SJCRH30 (cell line): ENCODE data around the gene SENP8. TPM values are rescaled to one million over a fixed set of nuclear protein-coding genes. Genes with fewer than 3 reads are reported as not detected.
A peak's percentile ranks its signal among the peaks of the same experiment; 100 is the strongest.

Experiments
- DNase-seq, 2 experiments: peaks; one replicate each; pipeline ENCODE4 v3.0.0-alpha.2; 2015 to 2020
- H3K27ac ChIP-seq: fragments of 250-450 bp; sonication (Bioruptor Pico); 2 replicates; pipeline ENCODE4 v1.5.1; 2020; ENCODE audit warnings: mild to moderate bottlenecking, moderate library complexity
- H3K27me3 ChIP-seq: fragments of 250-450 bp; sonication (Bioruptor Pico); 2 replicates; pipeline ENCODE4 v1.5.1; 2020; ENCODE audit warnings: mild to moderate bottlenecking, moderate library complexity
- H3K36me3 ChIP-seq: fragments of 250-450 bp; sonication (Bioruptor Pico); 2 replicates; pipeline ENCODE4 v1.5.1; 2020; ENCODE audit warnings: mild to moderate bottlenecking, moderate library complexity
- H3K4me1 ChIP-seq: fragments of 250-450 bp; sonication (Bioruptor Pico); 2 replicates; pipeline ENCODE4 v1.5.1; 2020; ENCODE audit warnings: mild to moderate bottlenecking, moderate library complexity
- H3K4me3 ChIP-seq: fragments of 250-450 bp; sonication (Bioruptor Pico); 2 replicates; pipeline ENCODE4 v1.5.1; 2020; ENCODE audit warnings: mild to moderate bottlenecking, moderate library complexity
- H3K9me3 ChIP-seq: fragments of 250-450 bp; sonication (Bioruptor Pico); replicated peaks from 2 replicates; pipeline ENCODE4 v1.5.1; 2020; ENCODE audit warnings: mild to moderate bottlenecking, moderate library complexity
- total RNA-seq: library from RNA; depleted of rRNA; stranded (reverse); fragments of >200 nt; shearing (Covaris generic); gene quantifications from 2 replicates; pipeline ENCODE4 v1.2.3, GENCODE V29; 2014

SENP8 gene
- total RNA-seq, 1 experiment from 2014 or later = 7.7 TPM

DNA sequence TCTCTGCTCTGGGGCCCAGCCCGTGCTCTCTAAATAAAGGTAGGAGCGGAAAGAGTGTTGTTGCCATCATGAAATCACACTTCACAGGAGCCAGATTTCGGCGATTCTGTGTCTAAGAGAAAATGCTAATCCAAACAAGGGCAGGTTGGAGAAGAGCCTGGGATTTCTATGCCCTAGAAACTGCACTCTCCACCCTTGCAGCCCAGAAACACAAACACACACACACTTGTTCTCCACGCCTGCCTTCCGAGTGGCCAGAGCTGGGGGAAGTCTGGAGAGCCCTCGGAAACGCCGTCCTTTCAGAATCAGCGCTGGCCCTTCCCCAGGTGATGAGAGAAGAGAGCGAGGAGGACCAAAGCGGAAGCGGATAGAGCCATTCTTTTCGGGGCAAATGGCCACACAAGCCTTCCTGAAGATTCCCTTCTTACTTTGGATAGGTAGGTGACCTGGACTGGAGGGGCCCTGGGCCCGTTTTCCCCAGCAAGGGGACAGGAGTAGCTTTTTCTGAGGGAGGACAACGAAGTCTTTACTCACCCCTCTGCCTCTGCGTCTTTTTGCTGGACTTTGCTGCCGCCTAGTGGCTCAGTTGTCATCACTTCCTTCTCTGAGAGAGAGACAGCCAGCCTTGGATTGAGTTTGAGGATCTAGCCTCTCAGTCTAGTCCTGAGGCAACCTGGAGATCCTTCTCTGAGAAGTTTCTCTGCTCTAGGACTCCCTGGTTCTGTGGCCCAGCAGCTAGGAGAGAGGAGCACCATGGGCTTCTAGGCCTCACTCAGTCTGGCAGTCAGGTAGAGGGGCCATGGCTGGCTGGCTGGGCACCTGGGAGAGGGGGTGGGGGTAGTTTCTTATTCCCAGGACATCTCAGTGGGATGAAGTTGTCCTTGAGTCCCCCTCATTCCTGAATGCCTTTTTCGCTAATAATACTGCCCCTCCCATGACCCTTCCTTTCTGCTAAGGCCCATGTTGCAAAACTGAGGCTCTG, 37.7 kb downstream of the SENP8 start:
- Histone ChIP-seq H3K4me1 (peaks cover 11% of the 10 kb centered on the region), H3K27me3 (no peaks in the 10 kb centered on the region), H3K27ac (peak overlapping the region; percentile 40)

DNA sequence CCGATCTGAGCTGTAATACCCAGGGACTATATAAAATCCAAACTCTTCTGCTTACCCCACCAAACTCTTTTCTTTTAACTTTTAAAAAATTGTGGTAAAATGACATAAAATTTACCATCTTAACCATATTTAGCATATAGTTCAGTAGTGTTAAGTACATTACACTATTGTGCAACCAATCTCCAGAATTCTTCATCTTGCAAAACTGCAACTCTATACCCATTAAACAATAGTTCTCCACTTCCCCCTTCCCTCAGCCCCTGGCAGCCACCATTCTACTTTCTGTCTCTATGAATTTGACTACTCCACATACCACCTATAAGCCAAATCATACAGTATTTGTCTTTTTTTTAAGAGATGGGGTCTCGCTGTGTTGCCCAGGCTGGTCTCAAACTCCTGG, 38.7 kb downstream of the SENP8 start:
- no peak overlapping the region for H3K27ac ChIP-seq
- peaks cover 17% of the 10 kb centered on the region for H3K4me1 ChIP-seq
- no peak overlapping the region for H3K4me3 ChIP-seq
- no peaks in the 10 kb centered on the region for H3K36me3 ChIP-seq
- no peak for DNase-seq
- no peaks in the 10 kb centered on the region for H3K27me3 ChIP-seq
- H3K9me3 ChIP-seq = no peaks in the 10 kb centered on the region

More for the DNA sequence above, 37.7 kb downstream of the SENP8 start:
- Histone ChIP-seq H3K4me3 (peak overlapping the region; percentile 58), H3K9me3 (no peaks in the 10 kb centered on the region), H3K36me3 (no peaks in the 10 kb centered on the region)
- peak; percentile 86 to 96 for DNase-seq

DNA sequence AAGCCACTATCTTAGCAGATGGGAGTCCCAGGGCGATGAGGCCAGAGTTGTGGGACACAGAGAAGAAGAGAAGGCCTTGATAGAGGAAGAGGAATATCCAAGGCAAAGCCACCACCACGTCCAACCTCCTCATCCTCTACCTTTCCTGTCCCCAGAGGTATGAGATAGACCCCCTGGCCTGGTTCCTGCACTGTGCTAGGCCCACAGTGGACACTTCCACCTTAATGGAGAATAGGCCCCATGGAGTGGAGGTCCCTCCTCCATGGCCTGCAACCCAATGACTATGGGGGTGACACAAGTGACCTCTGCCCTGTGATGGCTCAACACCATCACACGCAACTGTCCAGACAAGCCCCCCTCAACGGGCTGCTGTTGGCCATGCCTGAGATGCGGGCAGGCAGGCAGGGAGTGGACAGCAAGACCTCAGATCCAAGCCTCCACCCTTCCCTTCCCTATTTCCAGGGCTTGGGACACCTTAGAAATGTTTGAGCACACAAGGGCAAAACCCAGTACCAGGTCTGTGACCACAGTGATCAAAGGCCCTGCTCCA, 42.6 kb downstream of the SENP8 start:
- DNase-seq = no peak
- H3K4me1 ChIP-seq = peaks cover 9% of the 10 kb centered on the region
- no peak overlapping the region for H3K27ac ChIP-seq
- H3K36me3 ChIP-seq = no peaks in the 10 kb centered on the region
- no peaks in the 10 kb centered on the region for H3K27me3 ChIP-seq
- H3K4me3 ChIP-seq = no peak overlapping the region
- no peaks in the 10 kb centered on the region for H3K9me3 ChIP-seq

DNA sequence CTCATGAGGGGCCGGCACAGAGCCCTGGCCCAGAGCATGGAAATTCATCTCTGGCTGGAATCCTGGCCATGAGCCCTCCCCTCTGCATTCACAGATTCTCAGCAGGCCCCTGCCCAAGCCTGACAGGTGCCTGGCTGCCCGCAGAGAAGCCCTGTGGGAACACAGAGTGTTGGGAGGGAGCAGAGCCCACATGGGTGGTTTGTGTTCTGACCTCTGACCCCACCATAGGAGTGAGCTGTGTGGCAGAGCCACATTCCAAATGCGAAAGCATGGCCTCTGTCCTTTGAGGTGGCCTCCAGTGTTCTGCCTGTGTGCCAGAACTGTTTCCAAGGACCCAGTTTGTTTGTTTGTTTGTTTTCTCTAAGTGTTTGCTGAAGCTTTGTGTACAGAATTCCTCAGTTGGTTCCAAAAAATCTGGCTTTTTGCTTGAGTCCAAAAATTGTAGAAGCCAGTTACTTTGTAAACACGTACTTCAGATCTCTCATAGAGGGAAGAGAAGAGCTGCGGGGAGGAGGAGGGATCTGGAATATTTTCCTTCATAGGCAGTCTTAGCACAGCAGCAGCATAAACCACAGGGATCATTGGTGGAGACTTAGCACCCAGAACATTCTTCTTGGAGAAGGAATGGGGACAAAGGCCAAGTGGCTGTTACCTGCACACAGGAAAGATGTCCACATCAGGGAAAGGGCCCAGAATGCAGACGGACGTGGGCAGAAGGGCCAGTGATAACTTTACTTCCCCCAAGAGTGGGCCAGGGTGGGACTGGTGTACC, 43.3 kb downstream of the SENP8 start:
- H3K4me3 ChIP-seq = no peak overlapping the region
- H3K27me3 ChIP-seq = no peaks in the 10 kb centered on the region
- no peaks in the 10 kb centered on the region for H3K9me3 ChIP-seq
- H3K4me1 ChIP-seq = peaks cover 9% of the 10 kb centered on the region
- DNase-seq = peak; percentile 66 to 70
- H3K36me3 ChIP-seq = no peaks in the 10 kb centered on the region
- H3K27ac ChIP-seq = no peak overlapping the region

DNA sequence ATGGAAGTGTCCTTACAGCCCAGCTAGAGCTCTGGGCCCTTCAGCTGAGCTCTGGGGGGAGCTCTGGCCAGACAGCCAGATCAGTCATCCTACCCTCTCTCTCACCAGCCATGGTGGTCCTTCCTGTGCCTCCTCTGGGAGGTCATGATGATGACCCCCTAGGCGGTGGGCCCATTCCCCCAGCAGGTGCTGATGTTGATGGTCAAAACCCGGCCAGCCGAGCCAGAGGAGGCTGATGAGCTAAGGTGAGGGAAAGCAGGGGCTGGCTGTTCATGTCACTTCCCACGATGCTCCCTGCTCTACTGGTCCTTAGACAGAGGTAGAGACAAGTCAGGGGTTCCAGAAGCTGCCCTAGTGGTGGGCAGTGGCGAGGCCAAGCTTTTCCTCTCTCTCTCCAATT, 44.4 kb downstream of the SENP8 start:
- Histone ChIP-seq H3K4me1 (peaks cover 9% of the 10 kb centered on the region), H3K4me3 (no peak overlapping the region), H3K9me3 (no peaks in the 10 kb centered on the region), H3K27me3 (no peaks in the 10 kb centered on the region), H3K36me3 (no peaks in the 10 kb centered on the region), H3K27ac (no peak overlapping the region)
- no peak for DNase-seq

DNA sequence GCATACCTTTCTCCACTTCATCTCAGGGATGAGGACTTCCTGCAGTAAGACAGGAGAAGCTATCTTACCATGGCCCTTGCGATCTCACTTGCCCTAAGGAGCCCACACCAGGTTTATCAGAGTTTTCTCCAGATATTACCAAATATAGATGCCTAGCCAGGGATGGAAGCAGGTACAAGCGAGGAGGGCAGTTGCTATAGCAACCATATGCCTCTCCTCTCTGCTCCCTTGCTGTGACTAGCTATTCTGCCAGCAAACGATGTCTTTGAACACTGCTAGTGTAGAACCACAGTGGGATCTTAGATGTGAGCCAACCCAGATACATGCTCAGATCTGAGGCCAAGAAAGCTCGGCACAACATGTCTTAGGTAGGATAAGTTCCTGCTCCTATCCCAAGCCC, 45.5 kb downstream of the SENP8 start:
- H3K4me3 ChIP-seq = no peak overlapping the region
- peaks cover 11% of the 10 kb centered on the region for H3K4me1 ChIP-seq
- DNase-seq = no peak
- no peaks in the 10 kb centered on the region for H3K27me3 ChIP-seq
- H3K9me3 ChIP-seq = no peaks in the 10 kb centered on the region
- no peaks in the 10 kb centered on the region for H3K36me3 ChIP-seq
- H3K27ac ChIP-seq = no peak overlapping the region

DNA sequence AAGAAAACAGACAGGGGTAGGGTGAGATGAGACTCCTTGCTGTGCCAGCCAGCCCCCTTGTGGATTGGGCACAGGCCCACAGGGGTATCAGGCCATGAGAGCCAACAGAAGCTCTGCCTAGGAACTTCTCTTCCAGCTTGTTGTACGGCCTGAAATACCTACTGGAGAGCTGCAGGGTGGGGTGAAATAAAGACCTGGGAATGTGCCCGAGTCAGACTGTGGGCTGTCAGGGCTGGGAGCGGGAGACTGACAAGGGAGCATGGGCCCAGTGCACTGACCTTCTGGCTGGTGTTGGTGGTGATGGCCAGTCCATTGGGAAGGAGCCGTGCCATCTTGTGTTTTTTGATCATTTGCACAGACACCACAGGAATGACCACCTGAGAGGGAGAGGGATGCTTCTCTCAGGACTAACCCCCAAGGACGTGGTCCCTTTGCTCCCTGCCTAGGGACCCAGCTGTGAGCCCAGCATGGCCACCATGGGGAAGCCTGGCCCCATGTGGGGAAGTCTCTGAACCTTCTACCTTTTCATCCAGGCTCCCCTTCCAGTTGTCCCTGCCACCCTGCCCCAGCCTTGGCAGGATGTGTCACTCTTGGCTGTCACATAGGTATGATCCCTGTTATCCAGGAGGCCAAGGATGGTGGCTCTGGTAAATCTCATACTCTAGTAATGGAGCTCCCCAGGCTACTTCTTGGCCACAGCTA, 48.7 kb downstream of the SENP8 start:
- no peak overlapping the region for H3K27ac ChIP-seq
- peaks cover 2% of the 10 kb centered on the region; the same call in 1 of the 2 replicates for H3K4me1 ChIP-seq
- H3K27me3 ChIP-seq = no peaks in the 10 kb centered on the region
- H3K9me3 ChIP-seq = no peaks in the 10 kb centered on the region
- H3K36me3 ChIP-seq = no peaks in the 10 kb centered on the region
- no peak overlapping the region for H3K4me3 ChIP-seq
- DNase-seq = no peak

DNA sequence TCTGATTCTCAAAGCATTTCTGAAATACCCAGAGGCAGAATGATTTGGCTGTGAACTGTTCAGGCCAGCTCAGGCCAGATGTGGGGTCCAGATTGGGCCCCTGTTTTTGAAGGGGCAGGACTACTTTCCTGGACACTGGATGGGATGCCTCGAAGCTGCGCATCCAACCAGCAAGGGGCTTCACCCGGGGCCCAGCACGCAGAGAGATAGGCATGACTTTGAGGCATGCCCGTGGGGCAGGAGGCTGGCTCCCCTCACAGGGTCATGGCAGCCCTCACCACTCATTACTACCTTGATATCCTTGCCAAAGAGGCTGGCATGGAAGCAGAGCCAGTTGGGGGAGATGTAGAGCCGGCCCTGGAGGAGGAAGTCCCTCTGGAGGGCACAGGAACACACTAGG, 49.2 kb downstream of the SENP8 start:
- no peaks in the 10 kb centered on the region for H3K9me3 ChIP-seq
- no peaks in the 10 kb centered on the region for H3K36me3 ChIP-seq
- no peaks in the 10 kb centered on the region for H3K27me3 ChIP-seq
- peaks cover 2% of the 10 kb centered on the region; the same call in 1 of the 2 replicates for H3K4me1 ChIP-seq
- DNase-seq = no peak
- no peak overlapping the region for H3K4me3 ChIP-seq
- no peak overlapping the region for H3K27ac ChIP-seq

DNA sequence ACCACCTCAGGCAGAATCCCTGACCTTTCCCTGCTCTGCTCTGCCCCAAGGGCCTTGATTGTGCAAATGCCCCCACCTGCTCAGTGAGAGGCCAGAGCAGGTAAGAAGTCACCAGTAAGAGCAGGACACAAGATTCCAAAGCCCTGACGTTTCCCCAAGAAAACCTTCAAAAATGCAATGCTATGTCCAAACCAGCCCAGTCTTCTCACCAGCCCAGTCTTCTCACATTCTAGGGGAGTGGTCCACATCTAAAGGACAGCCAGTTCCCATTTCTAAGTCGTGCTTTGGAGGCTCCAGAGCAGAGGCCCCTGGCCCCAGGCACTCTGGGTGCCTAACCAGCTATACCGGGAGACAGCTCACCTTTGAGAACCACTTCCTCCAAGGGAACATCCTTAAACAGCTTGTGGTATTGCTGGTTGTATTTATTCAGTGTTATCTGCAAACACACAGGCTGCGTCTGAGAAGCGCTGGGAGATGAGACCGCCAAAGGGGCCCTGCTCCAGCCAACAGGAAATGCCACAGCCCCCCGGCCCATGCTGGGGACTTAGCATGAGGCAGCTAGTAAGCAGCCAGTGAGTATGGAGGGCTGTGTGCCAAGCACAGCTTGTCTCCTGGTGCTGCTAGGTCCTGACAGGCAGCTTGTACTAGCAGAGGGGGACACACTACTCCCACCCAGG, 50.1 kb downstream of the SENP8 start:
- Histone ChIP-seq H3K36me3 (no peaks in the 10 kb centered on the region), H3K4me1 (peaks cover 2% of the 10 kb centered on the region; the same call in 1 of the 2 replicates), H3K9me3 (no peaks in the 10 kb centered on the region), H3K4me3 (no peak overlapping the region), H3K27ac (no peak overlapping the region), H3K27me3 (no peaks in the 10 kb centered on the region)
- peak; percentile 28 to 33 for DNase-seq

DNA sequence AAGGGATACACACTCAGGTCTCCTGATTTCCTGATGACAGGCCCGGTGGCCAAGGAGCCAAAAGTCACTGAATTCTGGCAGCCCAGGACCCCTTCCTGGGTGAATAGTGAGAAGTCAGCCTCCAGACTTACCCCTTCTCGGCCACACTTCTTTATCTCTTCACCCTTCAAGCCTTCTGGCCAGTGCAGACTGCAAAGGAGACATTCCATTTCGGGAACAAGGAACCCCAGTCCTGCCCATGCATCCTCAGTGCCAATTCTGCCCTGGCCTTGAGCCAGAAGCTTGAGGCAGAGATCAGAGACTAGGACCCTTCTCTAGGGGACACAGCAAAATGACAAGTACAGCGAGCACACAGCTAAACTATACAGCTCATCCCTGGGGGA, 50.6 kb downstream of the SENP8 start:
- H3K9me3 ChIP-seq = no peaks in the 10 kb centered on the region
- H3K27me3 ChIP-seq = no peaks in the 10 kb centered on the region
- no peak overlapping the region for H3K4me3 ChIP-seq
- DNase-seq = no peak
- no peak overlapping the region for H3K27ac ChIP-seq
- peaks cover 2% of the 10 kb centered on the region; the same call in 1 of the 2 replicates for H3K4me1 ChIP-seq
- H3K36me3 ChIP-seq = no peaks in the 10 kb centered on the region

DNA sequence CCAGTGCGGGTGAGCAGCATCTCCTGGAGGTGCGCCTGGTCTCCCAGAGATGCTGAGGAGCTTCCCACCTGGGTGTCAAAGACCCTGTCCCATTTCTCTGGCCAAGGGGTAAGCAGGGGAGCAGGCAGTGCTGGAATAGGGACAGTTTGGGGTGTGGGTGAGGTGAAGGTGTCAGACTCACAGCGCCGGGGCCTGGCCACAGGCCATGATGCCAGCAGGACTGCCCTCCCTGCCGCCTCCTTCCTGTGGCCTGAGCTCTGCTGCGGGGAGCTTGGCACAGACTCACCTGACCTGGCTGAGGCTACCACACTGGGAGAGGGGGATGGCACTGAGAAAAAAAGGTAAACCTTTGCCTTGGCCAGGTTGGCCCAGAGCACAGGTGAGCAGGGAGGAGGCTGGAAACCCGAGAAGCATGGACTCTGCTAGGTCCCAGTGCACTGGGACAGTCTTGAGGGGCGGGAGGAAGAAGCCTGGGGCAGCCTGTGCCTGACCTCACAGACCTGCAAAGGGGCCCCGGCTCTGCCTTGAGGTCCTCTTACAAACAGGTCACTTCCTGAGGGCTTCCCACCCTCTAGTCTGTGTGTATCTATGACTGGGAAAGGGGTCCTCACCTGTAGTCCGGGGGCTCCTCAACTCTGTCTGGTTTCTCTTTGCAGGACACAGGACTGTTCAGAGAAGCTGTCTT, 51.2 kb downstream of the SENP8 start:
- Histone ChIP-seq H3K4me1 (peaks cover 2% of the 10 kb centered on the region; the same call in 1 of the 2 replicates), H3K27me3 (no peaks in the 10 kb centered on the region), H3K4me3 (no peak overlapping the region), H3K36me3 (no peaks in the 10 kb centered on the region), H3K27ac (no peak overlapping the region), H3K9me3 (no peaks in the 10 kb centered on the region)
- DNase-seq = no peak

DNA sequence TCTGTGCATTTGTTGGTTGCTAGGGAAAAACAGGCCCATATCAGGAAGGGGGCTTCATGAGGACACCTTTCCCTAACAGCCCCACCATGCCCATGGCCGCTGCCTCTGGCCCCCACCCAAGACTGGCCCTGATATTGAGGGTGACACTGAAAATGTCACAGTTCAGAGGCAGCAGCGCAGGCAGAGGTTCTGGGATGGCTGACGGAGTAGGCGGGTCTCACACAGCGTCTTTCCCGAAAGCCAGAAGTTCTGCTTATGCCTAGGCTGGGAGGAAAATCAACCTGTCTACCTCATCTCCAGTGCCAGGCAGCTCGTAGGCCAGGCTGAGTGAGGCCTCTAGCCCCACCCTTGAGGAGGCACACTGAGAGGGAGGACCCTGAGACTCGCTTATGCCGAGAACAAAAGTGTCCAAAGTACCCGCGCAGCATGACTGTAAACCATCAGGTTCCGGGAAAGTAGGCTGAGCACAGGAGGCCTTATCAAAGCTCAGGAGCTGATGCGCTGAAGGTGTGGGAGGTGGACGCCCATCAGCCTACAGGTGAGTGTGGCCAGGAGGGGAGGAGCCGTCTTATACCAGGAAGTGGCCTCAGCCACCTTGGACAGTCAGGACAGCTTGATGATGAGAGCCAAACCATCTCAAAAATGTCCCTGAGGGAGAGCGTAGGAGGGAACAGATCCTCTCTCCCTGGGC, 51.9 kb downstream of the SENP8 start:
- H3K4me3 ChIP-seq = no peak overlapping the region

DNA sequence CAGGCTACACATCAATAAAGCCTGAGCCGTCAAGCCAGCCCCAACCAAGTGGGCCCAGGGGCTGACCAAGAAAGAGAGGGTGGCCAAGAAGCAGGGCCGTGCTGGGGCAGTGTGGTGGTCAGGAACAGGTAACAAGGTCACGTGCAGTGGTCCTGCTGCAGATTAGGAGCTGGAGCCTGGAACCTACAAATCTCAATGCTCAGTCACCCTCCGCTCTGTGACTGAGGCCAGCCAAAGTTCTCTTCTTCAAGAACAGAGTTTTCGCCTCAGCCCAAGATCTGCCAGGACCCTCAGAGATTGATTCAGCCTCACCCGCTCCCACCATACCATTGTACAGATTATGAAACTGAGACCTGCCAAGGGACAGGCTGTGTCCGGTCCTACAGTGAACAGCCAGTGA, 52.5 kb downstream of the SENP8 start:
- H3K36me3 ChIP-seq = no peaks in the 10 kb centered on the region
- no peak overlapping the region for H3K27ac ChIP-seq
- H3K27me3 ChIP-seq = no peaks in the 10 kb centered on the region; the same call in 1 of the 2 replicates
- peaks cover 2% of the 10 kb centered on the region; the same call in 1 of the 2 replicates for H3K4me1 ChIP-seq
- H3K9me3 ChIP-seq = no peaks in the 10 kb centered on the region
- no peak overlapping the region for H3K4me3 ChIP-seq
- DNase-seq = no peak

More for the DNA sequence above, 51.9 kb downstream of the SENP8 start:
- Histone ChIP-seq H3K36me3 (no peaks in the 10 kb centered on the region), H3K27me3 (no peaks in the 10 kb centered on the region), H3K4me1 (peaks cover 2% of the 10 kb centered on the region; the same call in 1 of the 2 replicates), H3K9me3 (no peaks in the 10 kb centered on the region), H3K27ac (no peak overlapping the region)
- no peak for DNase-seq
